Measurements from ENCODE around the gene MTFR1L. TPM values are rescaled to one million over a fixed set of nuclear protein-coding genes. Genes with fewer than 3 reads are reported as not detected.

Gene MTFR1L
- total RNA-seq, 1 experiment from 2014 or later: 28.9 TPM

DNA sequence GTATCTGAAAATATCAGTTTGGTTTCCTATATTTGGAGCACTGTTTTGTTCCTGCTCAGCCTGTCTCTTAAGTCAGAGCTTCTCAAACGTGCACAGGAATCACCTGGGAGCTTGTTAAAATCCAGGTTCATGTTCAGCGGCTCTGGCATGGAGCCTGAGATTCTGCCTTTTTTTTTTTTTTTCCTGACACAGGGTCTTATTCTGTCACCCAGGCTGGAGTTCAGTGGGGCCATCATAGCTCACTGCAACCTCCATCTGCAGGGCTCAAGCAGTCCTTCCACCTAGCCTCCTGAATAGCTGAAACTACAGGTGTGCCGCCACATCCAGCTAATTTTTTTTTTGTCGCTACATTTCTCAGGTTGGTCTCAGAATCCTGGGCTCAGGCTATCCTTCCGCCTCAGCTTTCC is 32.0 kb upstream of the MTFR1L start:
- H3K9me3 Mint-ChIP-seq: no peaks in the 10 kb centered on the region
- H3K4me3 Mint-ChIP-seq: no peak overlapping the region
- no peaks in the 10 kb centered on the region; the same call in 1 of the 2 replicates for H3K27me3 Mint-ChIP-seq (ENCODE audit: low read depth)
- DNase-seq (ENCODE audit: low spot score): no peak
- H3K27ac Mint-ChIP-seq: no peak overlapping the region
- ATAC-seq: no peak
- CTCF ChIA-PET: interaction anchor here (0.7 to 3.4 kb wide), 6 partner anchors 10 to 215 kb away, joined by 3 to 17 read pairs (median 6); no protein-coding TSS in a partner anchor
- TF ChIP-seq FOXP1 (CRISPR knock-in tag; IDR thresholded peaks at IDR 0.05; ENCODE audit: borderline replicate concordance) (no peak), ZNF232 (CRISPR knock-in tag; IDR thresholded peaks at IDR 0.05) (no peak), STAT6 (CRISPR knock-in tag; conservative IDR thresholded peaks at IDR 0.05; ENCODE audit: low read depth) (no peak), AR (CRISPR knock-in tag; IDR thresholded peaks at IDR 0.05) (no peak), FOXK1 (CRISPR knock-in tag; IDR thresholded peaks at IDR 0.05) (no peak), TP53 (CRISPR knock-in tag; IDR thresholded peaks at IDR 0.05) (no peak), KAT7 (CRISPR knock-in tag; IDR thresholded peaks at IDR 0.05; ENCODE audit: borderline replicate concordance) (no peak), SMAD3 (CRISPR knock-in tag; IDR thresholded peaks at IDR 0.05; ENCODE audit: borderline replicate concordance) (no peak), MXD4 (CRISPR knock-in tag; IDR thresholded peaks at IDR 0.05; ENCODE audit: borderline replicate concordance) (no peak), PRRX2 (CRISPR knock-in tag; IDR thresholded peaks at IDR 0.05) (no peak)
- TF ChIP-seq, protein P1, sequence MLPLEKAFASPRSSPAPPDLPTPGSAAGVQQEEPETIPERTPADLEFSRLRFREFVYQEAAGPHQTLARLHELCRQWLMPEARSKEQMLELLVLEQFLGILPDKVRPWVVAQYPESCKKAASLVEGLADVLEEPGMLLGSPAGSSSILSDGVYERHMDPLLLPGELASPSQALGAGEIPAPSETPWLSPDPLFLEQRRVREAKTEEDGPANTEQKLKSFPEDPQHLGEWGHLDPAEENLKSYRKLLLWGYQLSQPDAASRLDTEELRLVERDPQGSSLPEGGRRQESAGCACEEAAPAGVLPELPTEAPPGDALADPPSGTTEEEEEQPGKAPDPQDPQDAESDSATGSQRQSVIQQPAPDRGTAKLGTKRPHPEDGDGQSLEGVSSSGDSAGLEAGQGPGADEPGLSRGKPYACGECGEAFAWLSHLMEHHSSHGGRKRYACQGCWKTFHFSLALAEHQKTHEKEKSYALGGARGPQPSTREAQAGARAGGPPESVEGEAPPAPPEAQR (CRISPR knock-in tag; IDR thresholded peaks at IDR 0.05): no peak
- TF ChIP-seq, protein P2, sequence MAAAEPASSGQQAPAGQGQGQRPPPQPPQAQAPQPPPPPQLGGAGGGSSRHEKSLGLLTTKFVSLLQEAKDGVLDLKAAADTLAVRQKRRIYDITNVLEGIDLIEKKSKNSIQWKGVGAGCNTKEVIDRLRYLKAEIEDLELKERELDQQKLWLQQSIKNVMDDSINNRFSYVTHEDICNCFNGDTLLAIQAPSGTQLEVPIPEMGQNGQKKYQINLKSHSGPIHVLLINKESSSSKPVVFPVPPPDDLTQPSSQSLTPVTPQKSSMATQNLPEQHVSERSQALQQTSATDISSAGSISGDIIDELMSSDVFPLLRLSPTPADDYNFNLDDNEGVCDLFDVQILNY (CRISPR knock-in tag; IDR thresholded peaks at IDR 0.05): no peak
- TF ChIP-seq, protein P3, sequence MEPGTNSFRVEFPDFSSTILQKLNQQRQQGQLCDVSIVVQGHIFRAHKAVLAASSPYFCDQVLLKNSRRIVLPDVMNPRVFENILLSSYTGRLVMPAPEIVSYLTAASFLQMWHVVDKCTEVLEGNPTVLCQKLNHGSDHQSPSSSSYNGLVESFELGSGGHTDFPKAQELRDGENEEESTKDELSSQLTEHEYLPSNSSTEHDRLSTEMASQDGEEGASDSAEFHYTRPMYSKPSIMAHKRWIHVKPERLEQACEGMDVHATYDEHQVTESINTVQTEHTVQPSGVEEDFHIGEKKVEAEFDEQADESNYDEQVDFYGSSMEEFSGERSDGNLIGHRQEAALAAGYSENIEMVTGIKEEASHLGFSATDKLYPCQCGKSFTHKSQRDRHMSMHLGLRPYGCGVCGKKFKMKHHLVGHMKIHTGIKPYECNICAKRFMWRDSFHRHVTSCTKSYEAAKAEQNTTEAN (CRISPR knock-in tag; IDR thresholded peaks at IDR 0.05): no peak
- no peaks in the 10 kb centered on the region for H3K36me3 Mint-ChIP-seq
- POLR2A ChIA-PET: interaction anchor here (1.5 kb wide), 1 partner anchor 63 kb away, joined by 3 read pairs; no protein-coding TSS in a partner anchor
- peaks cover 15% of the 10 kb centered on the region for H3K4me1 Mint-ChIP-seq

GRCh38 chr1:25790472-25790871 is 29.3 kb upstream of the MTFR1L start:
- no peak for TF ChIP-seq TCF7 (CRISPR knock-in tag; IDR thresholded peaks at IDR 0.05; ENCODE audit: low read depth)
- TF ChIP-seq EMX1 (CRISPR knock-in tag; IDR thresholded peaks at IDR 0.05): no peak
- no peak for TF ChIP-seq IRF2 (CRISPR knock-in tag; IDR thresholded peaks at IDR 0.05; ENCODE audit: borderline replicate concordance, low read depth)
- TF ChIP-seq JAZF1 (CRISPR knock-in tag; IDR thresholded peaks at IDR 0.05): no peak
- no peak for TF ChIP-seq SMAD4 (CRISPR knock-in tag; IDR thresholded peaks at IDR 0.05)
- H3K4me1 Mint-ChIP-seq: no peaks in the 10 kb centered on the region
- ChIA-PET POLR2A (no interaction called here), CTCF (interaction anchor here (1.4 kb wide), 1 partner anchor 10 kb away, joined by 4 read pairs; no protein-coding TSS in a partner anchor)
- H3K27ac Mint-ChIP-seq: no peak overlapping the region
- no peak for DNase-seq (ENCODE audit: low spot score)
- no peaks in the 10 kb centered on the region for H3K36me3 Mint-ChIP-seq
- no peaks in the 10 kb centered on the region for H3K9me3 Mint-ChIP-seq
- ATAC-seq: no peak
- H3K4me3 Mint-ChIP-seq: no peak overlapping the region
- no peaks in the 10 kb centered on the region; the same call in 1 of the 2 replicates for H3K27me3 Mint-ChIP-seq (ENCODE audit: low read depth)
